NK-92 treated with Interleukin-12 subunit alpha and Interleukin-12 subunit beta, amount 100 ng/mL, for 24 hours (cell line): ENCODE measurements around the gene KLK2.

Source experiments
- DNase-seq: peaks from one replicate; lab custom pipeline; 2025; lab: John Stamatoyannopoulos, UW

Gene KLK2

DNA sequence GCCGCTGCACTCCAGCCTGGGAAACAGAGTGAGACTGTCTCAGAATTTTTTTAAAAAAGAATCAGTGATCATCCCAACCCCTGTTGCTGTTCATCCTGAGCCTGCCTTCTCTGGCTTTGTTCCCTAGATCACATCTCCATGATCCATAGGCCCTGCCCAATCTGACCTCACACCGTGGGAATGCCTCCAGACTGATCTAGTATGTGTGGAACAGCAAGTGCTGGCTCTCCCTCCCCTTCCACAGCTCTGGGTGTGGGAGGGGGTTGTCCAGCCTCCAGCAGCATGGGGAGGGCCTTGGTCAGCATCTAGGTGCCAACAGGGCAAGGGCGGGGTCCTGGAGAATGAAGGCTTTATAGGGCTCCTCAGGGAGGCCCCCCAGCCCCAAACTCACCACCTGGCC is at the start of gene KLK2:
Gene KLK2 (plus strand): TSS at position 384 of the 400 bp plus-strand sequence. CDS start 35 bp downstream, outside the sequence.
- DNase-seq = no peak

DNA sequence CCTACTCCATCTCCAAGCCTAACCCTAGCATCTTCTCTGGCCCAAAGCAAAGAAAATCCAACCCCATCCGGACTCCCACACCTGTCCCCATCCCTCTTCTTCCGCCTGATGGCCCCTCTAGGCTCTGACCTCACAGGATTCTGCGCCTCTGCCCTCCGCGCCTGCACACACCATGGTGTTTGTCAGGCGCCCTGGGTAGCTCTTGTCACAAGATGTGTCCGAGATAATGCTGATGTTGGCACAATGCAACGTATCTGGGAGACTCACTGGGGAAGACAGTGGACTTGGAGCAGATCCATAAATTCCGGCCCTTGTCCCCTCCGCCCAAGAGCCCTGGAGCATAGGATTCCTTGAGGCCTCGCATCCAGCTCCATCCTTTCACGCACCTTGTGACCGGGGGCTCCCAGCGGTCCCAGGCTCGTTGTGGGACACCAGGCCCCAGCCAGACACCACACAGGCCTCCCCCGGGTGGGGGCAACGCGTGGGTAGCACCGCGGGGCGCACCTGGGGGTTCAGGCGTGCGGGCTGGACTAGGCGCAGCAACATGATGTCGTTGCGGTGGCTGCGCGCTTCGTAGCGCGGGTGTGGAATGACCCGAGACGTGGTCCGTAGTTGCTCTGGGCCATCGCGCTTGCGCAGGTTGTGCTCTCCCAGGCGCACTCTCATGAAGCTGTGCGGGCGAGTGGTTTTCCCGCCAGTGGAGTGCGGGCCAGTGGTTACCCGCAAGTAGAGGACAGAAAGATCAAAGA is 46.6 kb upstream of the KLK2 start:
- no peak for DNase-seq

DNA sequence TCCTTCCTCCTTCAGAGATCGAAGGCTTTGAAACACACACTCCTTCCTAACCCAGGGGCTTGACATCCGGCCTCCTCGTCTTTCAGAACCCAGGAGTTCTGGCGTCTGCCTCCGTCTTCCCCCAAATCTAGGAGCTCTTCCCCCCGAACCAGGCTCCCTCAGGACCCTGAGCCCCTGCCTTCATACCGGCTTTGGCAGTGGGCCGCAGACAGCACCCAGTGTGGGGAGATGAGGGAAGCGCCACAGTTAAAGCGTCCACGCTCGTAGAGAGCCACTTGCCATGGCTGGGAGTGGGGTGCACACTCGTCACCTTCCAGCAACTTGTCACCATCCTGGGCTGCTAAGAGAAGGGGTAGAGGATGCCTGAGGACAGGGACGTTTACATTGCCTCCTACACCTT is 45.8 kb upstream of the KLK2 start:
- no peak for DNase-seq

DNA sequence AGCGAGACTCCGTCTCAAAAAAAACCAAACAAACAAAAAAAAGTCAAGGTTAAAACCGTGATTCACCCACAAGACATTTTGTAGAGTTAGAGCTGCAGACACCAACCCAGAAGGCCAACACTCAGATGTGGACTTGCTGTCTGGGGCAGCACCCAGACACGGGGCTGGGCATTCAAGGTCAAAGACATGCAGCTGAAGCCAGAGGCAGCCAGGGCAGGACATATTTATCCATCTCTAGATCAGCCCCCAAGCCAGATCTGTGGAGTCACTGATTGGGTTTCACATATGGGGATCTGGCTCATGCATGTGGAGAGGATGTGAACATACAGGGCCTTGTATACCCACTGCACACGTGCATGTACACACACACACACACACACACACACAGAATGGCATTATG is 43.4 kb upstream of the KLK2 start:
- DNase-seq = no peak

DNA sequence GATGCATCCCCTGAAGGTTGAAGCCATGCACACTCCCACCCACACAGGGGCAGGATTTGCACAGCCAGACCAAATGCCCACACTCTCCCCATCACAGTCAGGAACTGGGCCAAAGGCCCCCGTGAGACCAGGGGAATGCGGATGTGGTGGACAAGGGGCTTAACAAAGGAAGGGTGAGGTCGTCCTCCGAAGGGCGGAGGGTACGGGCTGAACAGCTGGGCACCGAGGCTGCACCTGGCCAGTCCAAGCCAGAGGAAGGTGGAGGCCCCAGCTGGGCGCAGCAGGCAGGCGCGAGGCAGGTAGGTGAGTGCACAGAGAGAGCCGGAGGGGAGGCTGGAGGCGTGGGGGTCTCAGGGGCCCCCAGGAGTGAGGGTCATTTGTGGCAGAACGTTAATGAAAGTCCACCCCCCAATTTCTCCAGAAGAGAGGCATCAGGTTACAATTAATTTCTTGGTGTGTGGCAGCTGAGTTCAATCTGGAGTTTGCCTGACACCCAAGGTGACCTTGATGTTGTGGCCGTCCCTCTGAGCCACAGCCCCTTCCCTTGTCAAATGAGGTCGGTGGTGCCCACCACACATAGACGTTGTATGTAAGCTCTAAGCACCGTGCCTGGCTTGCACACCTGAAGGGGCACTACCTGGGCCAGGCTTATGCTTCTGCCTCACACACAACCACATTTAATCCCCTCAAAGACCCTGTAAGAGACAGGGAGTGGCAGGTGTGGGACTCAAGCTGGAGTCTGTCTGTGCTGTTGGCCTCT is 42.8 kb upstream of the KLK2 start:
- no peak for DNase-seq

DNA sequence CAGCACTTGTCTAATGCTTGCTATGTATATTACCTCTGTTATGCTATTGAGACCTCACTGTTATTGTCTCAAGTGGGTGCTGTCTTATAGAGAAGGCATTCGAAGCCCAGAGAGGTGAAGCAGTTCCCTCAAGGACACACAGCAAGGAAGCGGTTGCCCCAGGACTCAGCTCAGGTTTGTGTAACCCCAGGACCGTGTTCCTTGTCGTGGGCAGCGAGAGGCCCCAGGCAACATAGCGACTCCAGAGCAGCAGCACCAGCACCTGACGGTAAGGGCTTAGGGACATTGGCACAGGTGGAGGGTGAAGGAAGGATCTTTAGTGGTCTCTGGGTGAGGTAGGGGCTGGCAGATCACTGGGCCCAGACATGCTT is 42.2 kb upstream of the KLK2 start:
- DNase-seq = no peak

DNA sequence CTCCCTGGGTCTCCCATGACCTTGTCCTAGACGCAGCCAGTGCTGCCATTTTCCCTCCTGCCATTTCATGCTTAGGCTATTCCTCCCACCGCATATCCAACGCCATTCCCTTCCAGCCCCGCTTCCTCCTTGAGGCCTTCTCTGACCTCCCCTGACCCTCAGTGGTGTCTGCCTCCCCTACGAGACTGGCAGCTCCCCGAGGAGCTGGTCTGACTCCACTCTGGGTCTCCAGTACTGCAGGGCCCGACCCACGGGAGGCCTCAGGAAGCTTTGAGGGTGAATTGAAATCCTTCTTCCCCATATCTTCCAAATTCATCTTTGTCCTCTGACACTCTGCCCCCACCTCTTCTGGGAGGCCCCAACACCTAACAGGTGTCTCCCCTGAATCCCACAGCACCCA is 40.6 kb upstream of the KLK2 start:
- DNase-seq = no peak

DNA sequence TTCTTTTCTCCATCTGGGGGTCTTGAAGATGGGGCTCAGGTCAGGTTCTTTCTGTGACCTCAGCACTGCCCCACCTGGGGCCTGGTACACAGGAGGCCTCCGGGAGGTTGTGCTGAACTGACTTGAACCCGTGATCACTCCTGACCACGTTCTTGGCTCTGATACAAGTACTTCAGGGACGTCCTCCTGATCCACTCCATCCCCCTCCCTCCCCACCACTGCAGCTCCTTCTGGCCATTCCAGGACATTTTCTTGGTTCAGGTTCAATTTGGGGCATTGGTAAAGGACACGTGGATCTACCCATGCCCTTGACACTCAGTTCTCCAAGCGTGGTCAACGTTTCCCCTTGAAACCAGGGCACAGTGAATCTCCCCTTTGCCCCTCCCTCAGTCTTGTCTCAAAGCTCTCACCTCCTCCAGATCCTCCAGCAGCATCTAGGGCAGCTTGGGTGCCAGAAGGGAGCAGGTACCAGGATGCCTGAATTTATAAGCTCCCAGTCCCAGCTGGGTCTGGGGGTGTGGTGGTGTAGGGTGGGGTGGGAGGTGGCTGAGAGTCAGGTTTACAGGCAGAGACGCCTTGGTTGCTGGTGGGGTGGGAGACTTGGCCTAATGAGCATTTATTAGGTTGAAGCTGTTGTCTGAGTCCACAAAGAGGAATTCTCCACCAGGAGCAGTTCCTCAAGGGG is 40.0 kb upstream of the KLK2 start, which contains the start of gene KLK15:
Gene KLK15 (minus strand): TSS at position 458 of the 685 bp plus-strand sequence. CDS start 2,082 bp downstream, outside the sequence.
- DNase-seq = no peak

DNA sequence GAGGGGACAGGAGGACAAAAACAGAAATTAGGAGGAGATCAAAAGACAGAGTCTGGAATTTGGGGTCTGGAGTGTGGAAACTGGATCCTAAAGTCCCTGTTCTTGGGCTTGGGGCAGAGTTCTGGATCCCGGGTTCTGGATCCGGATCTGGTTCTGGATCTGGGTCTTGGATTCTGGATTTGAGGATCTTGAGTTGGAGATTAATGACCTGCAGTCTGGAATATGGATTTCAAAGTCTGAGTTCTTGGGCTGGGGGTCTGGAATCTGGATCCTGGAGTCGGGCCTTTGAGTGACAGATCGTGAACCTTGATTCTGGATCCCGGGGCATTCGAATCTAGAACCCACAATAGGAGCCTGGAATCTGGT is 39.5 kb upstream of the KLK2 start:
- no peak for DNase-seq

DNA sequence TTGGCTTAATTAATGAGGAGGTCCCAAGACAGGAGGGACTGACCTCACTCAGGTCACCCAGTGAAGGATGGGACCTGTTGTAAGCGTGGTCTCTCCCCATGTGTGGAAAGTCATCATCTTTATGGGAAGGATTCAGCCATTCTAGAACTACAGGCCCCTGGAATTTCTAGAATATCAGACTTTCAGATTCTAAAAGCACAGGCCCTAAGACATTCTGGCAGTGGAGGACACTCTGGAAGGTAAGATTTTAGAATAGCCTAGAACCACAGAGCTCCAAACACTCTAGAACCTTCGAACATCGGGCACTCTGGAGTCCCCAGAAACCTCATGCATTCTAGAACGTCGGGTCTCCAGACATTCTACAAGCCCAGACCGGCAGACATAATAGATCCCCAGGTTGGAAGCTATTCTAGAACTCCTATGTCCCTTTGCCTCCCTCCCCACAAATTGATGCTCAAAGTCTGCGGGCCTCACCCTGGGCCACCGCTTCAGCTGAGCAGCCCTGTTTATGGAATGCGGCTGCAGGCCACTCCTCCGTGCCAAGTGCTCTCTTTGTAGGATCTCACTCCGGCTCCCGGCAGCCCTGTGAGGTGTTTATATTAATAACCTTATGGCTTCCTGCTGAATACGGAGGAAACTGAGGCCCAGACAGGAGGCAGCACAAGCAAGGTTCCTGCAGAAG is 38.0 kb upstream of the KLK2 start:
- DNase-seq = no peak

DNA sequence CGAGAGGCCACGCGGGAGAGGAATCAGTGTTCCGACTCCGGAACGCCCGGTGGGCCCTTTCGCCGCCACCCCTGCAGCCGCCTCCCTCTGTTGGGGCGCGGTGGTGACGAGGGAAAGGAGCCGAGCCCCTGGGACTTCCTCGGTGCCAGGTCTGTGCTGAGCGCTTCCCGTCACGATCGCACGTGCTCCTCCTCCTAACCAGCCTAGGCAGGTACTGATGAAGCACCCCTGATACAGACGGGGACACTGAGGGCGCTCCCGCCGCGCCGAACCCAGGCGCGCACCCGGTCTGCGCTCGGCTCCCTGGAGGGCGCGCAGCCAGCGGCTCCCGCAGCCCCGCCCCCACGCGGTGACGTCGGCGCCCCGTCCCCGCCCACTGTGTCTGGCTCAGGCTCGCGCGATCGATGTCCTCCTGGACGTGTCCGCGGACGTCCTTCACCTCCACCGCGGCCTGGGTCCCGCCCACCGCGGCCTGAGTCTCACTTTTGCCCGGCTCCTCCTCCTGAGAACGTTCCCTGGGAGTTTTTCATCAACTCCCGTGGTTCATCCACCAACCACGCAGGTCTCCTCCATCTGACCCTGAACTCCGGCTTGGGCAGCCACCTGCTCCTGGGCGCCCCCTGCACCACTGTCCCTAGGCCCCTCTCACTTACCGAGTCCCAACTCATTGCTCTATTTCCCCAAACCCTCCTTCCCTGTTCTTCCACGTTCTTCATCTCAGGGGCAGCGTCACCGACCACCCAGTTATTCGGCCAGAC is 37.3 kb upstream of the KLK2 start:
- DNase-seq = no peak

DNA sequence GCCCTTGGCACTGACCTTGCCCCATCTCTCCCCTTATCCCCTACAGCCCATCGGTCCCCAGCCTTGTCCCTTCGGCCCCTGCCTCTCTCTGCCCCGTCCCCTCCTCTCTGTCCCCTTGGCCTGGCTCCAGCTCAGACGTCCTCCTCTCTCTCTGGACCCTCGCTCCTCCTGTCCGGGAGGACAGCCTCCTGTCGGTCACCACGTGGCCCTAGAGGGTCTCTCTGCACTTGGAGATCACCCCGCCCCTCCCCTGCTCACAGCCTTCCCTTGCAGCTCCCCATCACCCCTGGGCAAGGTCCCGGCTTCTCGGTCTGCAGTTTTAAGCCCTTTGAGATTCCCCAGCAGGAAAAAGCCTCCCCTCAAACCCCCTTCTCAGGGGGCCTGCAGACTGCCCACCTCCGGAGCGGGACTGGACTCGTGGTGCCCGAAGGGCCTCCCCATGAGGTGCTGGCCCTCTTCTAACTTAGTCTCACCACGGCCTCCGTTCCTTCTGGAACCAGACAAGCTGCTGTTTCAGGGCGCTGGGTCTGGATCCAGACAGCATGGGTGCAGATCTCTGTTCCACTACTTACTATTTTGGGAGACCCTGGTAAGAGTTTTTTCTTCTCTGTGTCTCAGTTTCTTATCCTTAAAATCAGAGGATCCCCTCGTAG is 36.6 kb upstream of the KLK2 start:
- DNase-seq = no peak

DNA sequence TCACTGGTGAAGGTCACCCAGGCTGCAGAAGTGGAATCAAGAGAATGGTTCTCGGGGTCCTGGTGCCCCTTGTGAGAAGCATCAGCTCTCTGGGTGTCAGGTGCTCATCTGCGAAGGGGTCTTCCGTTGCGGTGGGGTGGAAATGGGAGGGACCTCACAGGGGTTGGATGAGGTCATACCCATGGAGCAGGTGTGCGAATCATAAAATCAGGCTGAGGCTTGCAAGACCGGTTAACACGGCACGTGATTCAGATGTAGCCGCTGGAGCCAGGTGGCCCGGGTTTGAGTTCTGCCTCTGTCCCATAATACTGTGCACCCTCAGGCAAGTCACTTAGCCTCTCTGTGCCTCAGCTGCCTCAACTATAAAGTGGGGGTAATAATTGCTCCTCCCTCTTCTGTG is 35.9 kb upstream of the KLK2 start:
- DNase-seq = no peak

DNA sequence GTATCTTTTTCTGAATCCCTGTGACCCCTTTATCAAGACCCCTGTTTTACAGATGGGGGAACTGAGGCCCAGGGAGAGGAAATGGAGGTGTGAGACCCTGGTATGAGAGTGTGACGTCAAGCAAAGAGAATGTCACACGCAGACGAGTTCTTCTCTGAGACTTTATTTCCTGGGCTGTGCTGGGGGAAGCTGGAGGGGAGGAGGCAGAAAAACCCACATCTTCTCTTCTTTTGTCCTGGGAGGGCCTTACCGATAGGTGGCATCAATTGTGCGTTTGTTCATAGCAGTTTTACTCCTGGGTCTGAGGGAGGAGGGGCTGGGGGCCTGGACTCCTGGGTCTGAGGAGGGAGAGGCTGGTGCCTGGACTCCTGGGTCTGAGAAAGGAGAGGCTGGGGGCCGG is 35.0 kb upstream of the KLK2 start:
- DNase-seq = no peak

DNA sequence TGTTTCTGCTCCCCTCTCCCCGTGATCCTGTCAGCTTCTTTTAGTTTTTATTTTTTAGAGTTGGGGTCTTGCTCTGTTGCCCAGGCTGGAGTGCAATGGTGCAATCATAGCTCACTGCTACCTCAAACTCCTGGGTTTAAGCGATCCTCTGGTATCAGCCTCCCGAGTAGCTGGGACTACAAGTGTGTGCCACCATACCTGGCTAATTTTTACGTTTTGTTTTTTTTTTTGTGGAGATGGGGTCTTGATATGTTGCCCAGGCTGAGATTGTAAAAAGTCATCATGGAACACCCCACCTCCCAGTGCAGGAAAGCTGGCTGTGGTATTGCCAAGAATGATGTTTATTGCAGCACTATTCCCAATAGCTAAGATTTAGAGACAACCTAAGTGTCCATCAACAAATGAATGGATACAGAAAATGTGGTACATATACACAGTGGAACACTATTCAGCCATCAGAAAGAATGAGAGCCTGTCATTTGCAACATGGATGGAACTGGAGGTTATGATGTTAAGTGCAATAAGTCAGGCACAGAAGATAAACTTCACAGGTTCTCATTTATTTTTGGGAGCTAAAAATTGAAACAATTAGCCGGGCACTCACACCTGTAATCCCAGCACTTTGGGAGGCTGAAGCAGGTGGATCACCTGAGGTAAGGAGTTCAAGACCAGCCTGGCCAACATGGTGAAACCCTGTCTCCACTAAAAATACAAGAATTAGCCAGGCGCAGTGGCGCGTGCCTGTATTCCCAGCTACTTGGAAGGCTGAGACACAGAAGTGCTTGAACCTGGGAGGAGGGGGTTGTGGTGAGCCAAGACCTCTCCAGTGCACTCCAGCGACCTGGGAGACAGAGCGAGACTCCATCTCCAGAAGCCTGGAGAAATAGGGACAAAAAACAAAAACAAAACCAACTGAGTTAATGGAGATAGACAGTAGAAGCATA is 33.3 kb upstream of the KLK2 start:
- no peak for DNase-seq

DNA sequence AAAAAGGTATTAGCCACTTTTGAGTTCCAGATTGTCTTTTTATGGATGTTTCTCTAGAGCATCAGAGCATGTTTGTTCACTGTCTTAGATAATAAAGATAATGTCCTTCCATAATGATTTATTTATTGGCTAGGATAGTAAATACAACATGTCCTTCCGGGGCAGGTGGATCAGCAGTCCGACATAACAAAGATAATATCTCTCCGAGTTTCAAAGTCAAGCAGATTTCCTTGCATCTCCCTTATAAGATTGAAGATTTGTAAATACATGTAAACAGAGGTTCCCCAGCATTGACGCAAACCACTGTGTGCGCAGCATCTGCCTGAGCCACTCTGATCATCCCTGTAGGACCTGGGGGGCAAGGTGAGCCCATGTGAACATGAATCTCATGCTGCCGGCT is 31.1 kb upstream of the KLK2 start:
- DNase-seq = no peak

DNA sequence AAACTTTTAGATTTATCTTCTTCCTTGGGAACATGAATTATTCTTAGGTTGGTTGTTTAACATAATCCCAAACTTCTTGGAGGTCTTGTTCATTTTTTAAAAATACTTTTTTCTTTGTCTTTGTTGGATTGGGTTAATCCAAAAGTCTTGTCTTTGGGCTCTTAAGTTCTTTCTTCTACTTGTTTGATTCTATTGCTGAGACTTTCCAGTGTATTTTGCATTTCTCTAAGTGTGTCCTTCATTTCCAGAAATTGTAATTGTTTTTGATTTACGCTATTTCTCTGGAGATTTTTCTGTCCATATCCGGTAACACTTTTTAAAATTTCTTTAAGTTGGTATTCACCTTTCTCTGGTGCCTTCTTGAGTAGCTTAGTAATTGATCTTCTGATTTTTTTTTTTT is 30.0 kb upstream of the KLK2 start:
- DNase-seq = no peak

DNA sequence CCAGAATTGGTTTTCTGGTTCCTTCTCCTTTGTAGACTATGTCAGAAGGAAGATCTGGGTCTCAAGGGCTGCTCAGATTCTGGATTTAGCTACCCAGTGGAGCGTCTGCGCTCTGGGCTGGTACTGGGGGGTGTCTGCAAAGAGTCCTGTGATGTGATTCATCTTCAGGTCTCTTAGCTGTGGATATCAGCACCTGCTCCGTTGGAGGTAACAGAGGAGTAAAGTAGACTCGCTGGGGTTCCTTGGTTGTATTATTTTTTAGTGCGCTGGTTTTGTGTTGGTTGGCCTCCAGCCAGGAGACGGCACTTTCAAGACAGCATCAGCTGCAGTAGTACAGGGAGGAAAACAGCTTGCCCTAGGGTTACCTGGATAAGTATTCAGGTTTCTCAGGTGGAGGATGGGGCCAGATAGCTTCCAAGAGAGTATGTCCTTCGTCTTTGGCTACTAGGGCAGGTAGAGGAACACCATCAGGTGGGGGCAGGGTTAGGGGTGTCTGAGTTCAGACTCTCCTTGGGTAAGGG is 29.5 kb upstream of the KLK2 start:
- no peak for DNase-seq

DNA sequence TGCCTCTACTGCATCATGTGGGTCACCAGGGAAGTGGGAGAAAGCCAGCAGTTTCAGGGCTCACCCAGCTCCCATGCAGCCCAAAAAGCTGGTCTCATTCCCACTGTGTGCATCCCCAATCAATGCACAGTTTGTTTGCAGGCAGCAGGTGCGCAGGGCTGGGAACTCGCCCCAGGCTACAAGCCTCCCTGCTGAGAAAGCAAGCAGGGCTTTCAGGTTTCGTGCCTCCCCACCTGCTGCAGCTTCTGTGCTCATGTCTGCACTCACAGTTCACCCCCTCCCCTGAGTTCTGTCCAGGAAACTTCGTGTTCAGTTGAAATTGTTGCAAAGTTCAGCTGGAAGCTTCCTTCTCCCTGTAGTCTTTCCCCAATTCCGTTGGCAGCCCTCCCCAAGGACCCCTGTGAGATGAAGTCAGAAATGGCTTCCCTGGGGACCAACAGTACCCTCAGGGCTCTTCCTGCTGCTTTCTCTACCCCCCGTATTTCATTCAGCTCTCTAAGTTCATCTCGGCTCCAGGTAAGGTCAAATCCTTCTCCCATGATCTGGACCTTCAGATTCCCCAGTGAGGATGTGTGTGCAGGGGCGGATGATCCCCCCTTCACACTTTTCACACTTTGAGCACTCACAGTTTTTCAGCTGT is 28.8 kb upstream of the KLK2 start:
- DNase-seq = no peak
